Right kidney (tissue), 9 donors: Measurements from ENCODE around the gene PLCL2.

Experiments
- DNase-seq: peaks from one replicate; pipeline ENCODE4 v3.0.0-alpha.2; 2016
- long read RNA-seq, 8 donors: transcript quantifications; one replicate each; lab custom pipeline, GENCODE V29; 2026

PLCL2 gene
- long read RNA-seq, donor 1, full-length matches to known transcripts = 4 of 4 reads
- long read RNA-seq, donor 1, partial matches to known transcripts = 0 of 4 reads
- long read RNA-seq, donor 1, other reads (novel, unspliced or antisense) = 0 of 4 reads
- long read RNA-seq, donor 2, full-length matches to known transcripts = 2 of 11 reads
- long read RNA-seq, donor 2, partial matches to known transcripts = 9 of 11 reads
- long read RNA-seq, donor 2, other reads (novel, unspliced or antisense) = 0 of 11 reads
- long read RNA-seq, donor 3, full-length matches to known transcripts = 1 of 1 reads
- long read RNA-seq, donor 3, partial matches to known transcripts = 0 of 1 reads
- long read RNA-seq, donor 3, other reads (novel, unspliced or antisense) = 0 of 1 reads
- long read RNA-seq, donor 4, full-length matches to known transcripts = 2 of 2 reads
- long read RNA-seq, donor 4, partial matches to known transcripts = 0 of 2 reads
- long read RNA-seq, donor 4, other reads (novel, unspliced or antisense) = 0 of 2 reads
- long read RNA-seq, donor 5, full-length matches to known transcripts = 1 of 1 reads
- long read RNA-seq, donor 5, partial matches to known transcripts = 0 of 1 reads
- long read RNA-seq, donor 5, other reads (novel, unspliced or antisense) = 0 of 1 reads
- long read RNA-seq, donor 6, full-length matches to known transcripts = 3 of 3 reads
- long read RNA-seq, donor 6, partial matches to known transcripts = 0 of 3 reads
- long read RNA-seq, donor 6, other reads (novel, unspliced or antisense) = 0 of 3 reads
- long read RNA-seq, donor 7 = 0 reads
- long read RNA-seq, donor 8 = 0 reads

- peak; percentile 81 for DNase-seq
Measured at GRCh38 chr3:16884748-16885592, at the start of gene PLCL2. PLCL2 (plus strand) TSS chr3:16884955; CDS start chr3:16885040, 85 bp downstream.

- DNase-seq = no peak
Measured at GRCh38 chr3:16836505-16837237, 48.1 kb upstream of the PLCL2 start.

- no peak for DNase-seq
Measured at GRCh38 chr3:16837602-16838001, 47.2 kb upstream of the PLCL2 start.

- no peak for DNase-seq
Measured at GRCh38 chr3:16838561-16838960, 46.2 kb upstream of the PLCL2 start.

GRCh38 chr3:16839271-16840100, 45.3 kb upstream of the PLCL2 start:
- no peak for DNase-seq

GRCh38 chr3:16840101-16840424, 44.7 kb upstream of the PLCL2 start:
- DNase-seq = no peak

GRCh38 chr3:16841041-16841753, 43.6 kb upstream of the PLCL2 start:
- no peak for DNase-seq

GRCh38 chr3:16841904-16842271, 42.9 kb upstream of the PLCL2 start:
- no peak for DNase-seq

GRCh38 chr3:16842272-16843270, 42.2 kb upstream of the PLCL2 start:
- peak; percentile 22 for DNase-seq

GRCh38 chr3:16844222-16844621, 40.5 kb upstream of the PLCL2 start:
- DNase-seq = no peak

- DNase-seq = no peak
Measured at GRCh38 chr3:16844791-16845190, 40.0 kb upstream of the PLCL2 start.

GRCh38 chr3:16846373-16847080, 38.2 kb upstream of the PLCL2 start:
- DNase-seq = no peak

- DNase-seq = no peak
Measured at GRCh38 chr3:16848007-16848406, 36.7 kb upstream of the PLCL2 start.

- DNase-seq = no peak
Measured at GRCh38 chr3:16849229-16849628, 35.5 kb upstream of the PLCL2 start.

- DNase-seq = no peak
Measured at GRCh38 chr3:16849795-16850194, 35.0 kb upstream of the PLCL2 start.

- DNase-seq = no peak
Measured at GRCh38 chr3:16855497-16855896, 29.3 kb upstream of the PLCL2 start.

GRCh38 chr3:16860234-16860633, 24.5 kb upstream of the PLCL2 start:
- DNase-seq = no peak

GRCh38 chr3:16861432-16861831, 23.3 kb upstream of the PLCL2 start:
- DNase-seq = no peak
